ENCODE data around the gene UCK1.
"Not testable (repeated sequence)": the region's sequence is repeated elsewhere in the genome, so short reads cannot be mapped to it uniquely, and the experiment has no call there.

UCK1 gene

GRCh38 chr9:131523451-131524435 lies 7.3 kb downstream of the UCK1 start:
- no peak for DNase-seq (ENCODE audit: low read depth)

- DNase-seq (ENCODE audit: low read depth) = no peak
These were observed 8.0 kb downstream of the UCK1 start for GRCh38 chr9:131523086-131523388.

GRCh38 chr9:131522257-131523085 lies 8.6 kb downstream of the UCK1 start:
- DNase-seq (ENCODE audit: low read depth) = no peak

- no peak for DNase-seq (ENCODE audit: low read depth)
These were observed 9.2 kb downstream of the UCK1 start for GRCh38 chr9:131521822-131522221.

DNA sequence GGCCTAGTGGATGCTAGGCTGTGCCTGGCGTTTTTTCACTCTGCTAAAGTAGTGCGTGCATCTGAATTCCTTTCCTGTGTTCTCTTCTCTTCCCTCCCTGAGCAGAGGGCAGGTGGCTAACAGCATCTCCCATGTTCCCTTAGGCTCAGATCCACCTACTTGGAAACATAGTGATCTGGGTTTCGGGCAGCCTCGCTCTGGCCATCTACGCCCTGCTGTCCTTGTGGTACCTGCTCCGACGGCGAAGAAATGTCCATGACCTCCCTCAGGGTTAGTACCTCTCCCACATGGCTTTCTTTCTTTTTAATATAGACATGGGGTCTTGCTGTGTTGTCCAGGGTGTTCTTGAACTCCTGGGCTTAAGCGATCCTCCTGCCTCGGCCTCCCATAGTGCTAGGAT lies 9.9 kb downstream of the UCK1 start:
- DNase-seq (ENCODE audit: low read depth) = no peak

DNA sequence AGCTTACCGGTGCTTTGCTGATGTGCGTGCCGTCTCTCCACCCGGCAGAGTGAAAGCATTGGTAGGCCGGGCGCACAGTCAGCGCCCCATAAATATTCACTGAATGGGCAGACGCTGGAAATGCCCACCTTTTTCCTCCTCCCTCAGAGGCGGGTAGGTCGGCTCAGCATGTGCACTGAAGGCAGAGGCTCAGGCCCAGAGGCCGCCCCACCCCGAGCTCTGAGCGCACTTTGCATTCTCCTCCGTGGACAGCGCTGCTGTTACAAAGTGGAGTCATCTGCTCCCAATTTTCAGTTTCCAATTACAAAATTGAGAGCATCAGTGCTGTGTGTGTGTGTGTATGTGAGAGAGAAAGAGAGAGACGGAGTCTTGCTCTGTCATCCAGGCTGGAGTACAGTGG lies 10.6 kb downstream of the UCK1 start:
- DNase-seq (ENCODE audit: low read depth) = no peak

DNA sequence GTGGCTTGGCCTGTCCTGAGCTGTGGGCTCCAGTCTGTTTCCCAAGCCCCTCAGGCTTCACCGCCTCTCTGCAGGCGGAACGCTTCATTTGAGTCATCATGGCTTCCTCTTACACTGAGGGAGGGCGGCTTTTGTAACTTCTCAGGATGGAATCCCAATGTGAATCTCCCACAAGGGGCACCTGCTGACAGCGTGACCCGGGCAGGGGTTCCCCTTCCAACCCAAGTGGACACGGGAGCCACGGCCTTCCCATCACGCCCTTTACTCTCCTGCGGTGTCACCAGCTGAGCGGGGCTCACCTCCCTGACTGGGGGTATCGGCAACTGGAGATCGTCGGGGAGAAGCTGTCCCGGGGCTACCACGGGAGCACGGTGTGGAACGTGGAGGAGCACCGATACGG lies 12.5 kb downstream of the UCK1 start:
- DNase-seq (ENCODE audit: low read depth) = no peak

DNA sequence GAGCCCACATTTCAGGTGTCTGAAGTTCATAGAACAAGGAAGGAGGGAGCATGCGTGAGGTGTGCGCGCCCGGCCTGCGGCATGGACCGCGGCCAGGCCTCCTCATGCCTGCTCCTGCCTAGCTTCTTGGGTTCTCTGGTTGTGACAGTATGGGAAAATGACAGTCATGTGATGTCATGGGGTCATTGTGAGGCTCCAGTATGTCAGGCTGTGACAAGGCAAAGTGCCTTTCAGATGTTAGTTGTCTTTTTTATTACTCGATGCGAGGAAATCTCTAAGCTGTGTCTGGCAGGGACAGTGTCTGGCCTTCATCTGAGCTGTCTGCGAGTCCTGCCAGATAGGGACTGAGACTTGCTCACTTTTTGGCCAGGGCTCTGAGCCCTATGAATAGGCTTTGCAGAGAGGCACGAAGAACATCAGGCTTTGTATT lies 13.3 kb downstream of the UCK1 start:
- DNase-seq (ENCODE audit: low read depth) = no peak

- DNase-seq (ENCODE audit: low read depth) = no peak
These were observed 14.1 kb downstream of the UCK1 start for GRCh38 chr9:131516930-131517329.

DNA sequence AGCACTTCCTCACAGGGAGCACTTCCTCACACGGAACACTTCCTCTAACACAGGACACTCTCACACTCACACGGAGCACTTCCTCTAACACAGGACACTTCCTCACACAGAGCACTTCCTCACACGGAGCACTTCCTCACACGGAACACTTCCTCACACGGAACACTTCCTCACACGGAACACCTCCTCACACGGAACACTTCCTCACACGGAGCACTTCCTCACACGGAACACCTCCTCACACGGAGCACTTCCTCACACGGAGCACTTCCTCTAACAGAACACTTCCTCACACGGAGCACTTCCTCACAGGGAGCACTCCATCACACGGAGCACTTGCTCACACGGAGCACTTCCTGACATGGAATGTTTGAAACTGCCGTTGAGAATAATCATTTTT lies 15.0 kb downstream of the UCK1 start:
- no peak for DNase-seq (ENCODE audit: low read depth)

DNA sequence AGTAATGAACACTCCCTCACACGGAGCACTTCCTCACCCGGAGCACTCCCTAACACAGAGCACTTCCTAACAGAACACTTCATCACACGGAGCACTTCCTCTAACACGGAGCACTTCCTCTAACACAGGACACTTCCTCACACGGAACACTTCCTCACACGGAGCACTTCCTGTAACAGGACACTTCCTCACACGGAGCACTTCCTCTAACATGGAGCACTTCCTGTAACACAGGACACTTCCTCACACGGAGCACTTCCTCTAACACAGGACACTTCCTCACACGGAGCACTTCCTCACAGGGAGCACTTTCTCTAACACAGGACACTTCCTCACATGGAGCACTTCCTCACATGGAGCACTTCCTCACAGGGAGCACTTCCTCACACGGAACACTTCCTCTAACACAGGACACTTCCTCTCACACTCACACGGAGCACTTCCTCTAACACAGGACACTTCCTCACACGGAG lies 15.5 kb downstream of the UCK1 start:
- DNase-seq (ENCODE audit: low read depth) = not testable (repeated sequence)

DNA sequence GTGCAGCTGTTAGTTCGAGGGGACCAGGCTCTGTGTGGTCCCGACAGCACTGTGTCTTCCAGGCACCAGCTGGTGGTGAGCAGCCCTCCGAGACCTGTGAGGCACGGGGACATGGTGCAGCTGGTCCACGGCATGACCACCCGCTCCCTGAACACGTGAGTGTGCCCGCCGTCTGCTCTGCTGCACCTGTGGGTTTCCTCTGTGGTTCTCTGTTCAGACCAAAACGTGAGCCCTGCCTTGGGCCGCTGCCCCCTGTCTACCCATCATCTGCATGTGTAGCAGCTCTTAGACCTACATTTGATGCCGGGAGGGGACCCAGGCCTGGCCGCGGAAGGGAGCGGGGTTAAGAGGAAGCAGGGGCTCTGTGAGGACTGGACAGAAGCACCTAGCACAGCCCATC lies 17.9 kb downstream of the UCK1 start:
- no peak for DNase-seq (ENCODE audit: low read depth)

- DNase-seq (ENCODE audit: low read depth) = no peak
These were observed 19.2 kb downstream of the UCK1 start for GRCh38 chr9:131511880-131512279.

DNA sequence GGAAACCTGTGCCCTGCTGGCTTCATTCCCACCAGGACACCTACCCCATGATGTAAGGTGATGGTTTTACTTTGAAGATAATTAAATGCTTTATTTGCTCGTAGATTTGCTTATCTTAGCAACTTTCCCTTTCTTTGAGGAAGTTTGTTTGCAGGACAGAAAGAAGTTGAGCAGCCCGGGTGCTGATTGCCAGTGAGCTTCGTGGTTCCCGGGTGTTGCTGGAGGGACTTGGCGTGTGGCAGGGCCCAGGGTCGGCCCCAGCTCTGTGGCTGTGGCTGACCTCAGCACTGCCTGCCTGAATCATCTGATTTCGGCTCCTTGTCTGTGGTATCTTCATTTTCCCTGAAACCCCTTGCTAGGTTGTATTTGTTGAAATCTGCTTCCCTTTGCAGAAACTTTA lies 19.6 kb downstream of the UCK1 start:
- DNase-seq (ENCODE audit: low read depth) = no peak

- no peak for DNase-seq (ENCODE audit: low read depth)
These were observed 26.1 kb downstream of the UCK1 start for GRCh38 chr9:131505012-131505411.

- DNase-seq (ENCODE audit: low read depth) = peak; percentile 51
These were observed 27.2 kb downstream of the UCK1 start for GRCh38 chr9:131503626-131504465.

GRCh38 chr9:131502781-131503625 lies 28.1 kb downstream of the UCK1 start, which contains the start of gene POMT1:
TSS of gene POMT1 (plus strand) at chr9:131502918. CDS start at chr9:131504219, 1,301 bp downstream.
- peak; percentile 79 for DNase-seq (ENCODE audit: low read depth)

GRCh38 chr9:131500939-131501541 lies 30.0 kb downstream of the UCK1 start:
- peak; percentile 31 for DNase-seq (ENCODE audit: low read depth)

GRCh38 chr9:131500377-131500776 lies 30.7 kb downstream of the UCK1 start:
- peak; percentile 51 for DNase-seq (ENCODE audit: low read depth)

DNA sequence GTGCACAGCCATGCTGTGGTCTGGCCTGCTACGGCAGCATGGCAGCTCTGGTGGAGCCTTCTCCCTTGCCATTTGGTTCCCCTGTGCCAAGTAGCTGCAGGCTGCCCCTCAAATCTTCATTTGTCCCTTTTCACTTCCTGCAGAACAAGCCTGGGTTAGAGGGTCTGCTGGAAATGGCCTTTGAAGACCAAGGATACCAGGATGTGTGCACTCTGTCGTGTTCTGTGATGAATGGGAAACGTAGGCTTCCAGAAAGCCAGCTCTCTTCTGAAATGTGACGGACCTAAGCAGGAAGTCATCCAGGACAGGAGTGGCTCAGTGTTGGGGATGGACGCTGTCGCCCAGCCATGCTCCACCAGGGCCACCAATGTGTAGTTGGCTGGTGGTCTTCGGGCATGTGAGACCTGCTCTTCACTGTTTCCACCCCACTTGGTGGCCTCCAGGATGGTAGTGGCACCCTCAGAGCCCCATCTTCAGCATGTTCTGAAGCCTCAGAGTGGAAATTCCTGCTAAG lies 31.8 kb downstream of the UCK1 start:
- DNase-seq (ENCODE audit: low read depth) = no peak

Measured in stimulated activated CD8-positive, alpha-beta memory T cell treated with anti-CD3 and anti-CD28 coated beads, Interleukin-4, amount 100 ng/mL, for 24 hours (primary cell).